Measurements from ENCODE around the gene C2orf74.
"Not testable (repeated sequence)": the region's sequence is repeated elsewhere in the genome, so short reads cannot be mapped to it uniquely, and the experiment has no call there.

Gene C2orf74

GRCh38 chr2:61149074-61149473 is 12.9 kb upstream of the C2orf74 start:
- no peaks in the 10 kb centered on the region for H3K9me3 ChIP-seq (ENCODE audit: insufficient read depth, low read length)
- no peaks in the 10 kb centered on the region for H3K4me1 ChIP-seq (ENCODE audit: insufficient read depth, insufficient read length)
- peaks cover 25% of the 10 kb centered on the region for H3K36me3 ChIP-seq (ENCODE audit: insufficient read depth, insufficient read length, low read length)
- no peak overlapping the region for H3K4me3 ChIP-seq (ENCODE audit: insufficient read length, low read depth)
- no peaks in the 10 kb centered on the region for H3K27me3 ChIP-seq (ENCODE audit: insufficient read depth, insufficient read length)
- H3K9ac ChIP-seq (ENCODE audit: insufficient read length, low read depth) = no peak overlapping the region
- DNase-seq (ENCODE audit: low read depth, low spot score) = no peak
- TF ChIP-seq ZNF274 (IDR thresholded peaks at IDR 0.05; ENCODE audit: low read depth, low read length) = no peak
- no peak for TF ChIP-seq SUZ12 (IDR thresholded peaks at IDR 0.05; ENCODE audit: extremely low read depth, insufficient read depth, insufficient read length)
- TF ChIP-seq YY1 (IDR thresholded peaks at IDR 0.05; ENCODE audit: insufficient read depth, insufficient read length) = no peak

DNA sequence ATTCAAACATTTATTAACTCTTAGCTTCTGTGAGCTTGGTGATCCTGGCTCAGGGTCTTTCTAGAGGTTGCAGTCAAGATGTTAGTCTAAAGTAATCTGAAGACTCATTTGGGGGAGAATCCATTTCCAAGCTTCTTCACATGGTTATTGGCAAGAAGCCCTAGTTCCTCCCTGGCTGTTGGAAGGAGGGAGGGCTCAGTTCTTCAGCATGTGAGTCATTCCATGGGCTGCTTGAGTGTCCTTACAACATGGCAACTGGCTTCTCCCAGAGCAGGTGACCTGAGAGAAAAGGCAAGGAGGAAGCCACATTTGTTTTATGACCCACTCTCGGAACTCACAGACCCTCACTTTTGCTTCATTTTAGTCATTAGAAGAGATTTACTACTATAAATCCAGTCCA is 10.6 kb upstream of the C2orf74 start:
- H3K4me3 ChIP-seq (ENCODE audit: insufficient read length, low read depth) = no peak overlapping the region
- no peak for DNase-seq (ENCODE audit: low read depth, low spot score)
- TF ChIP-seq SUZ12 (IDR thresholded peaks at IDR 0.05; ENCODE audit: extremely low read depth, insufficient read depth, insufficient read length) (no peak), ZNF274 (IDR thresholded peaks at IDR 0.05; ENCODE audit: low read depth, low read length) (no peak), YY1 (IDR thresholded peaks at IDR 0.05; ENCODE audit: insufficient read depth, insufficient read length) (no peak)
- no peak overlapping the region for H3K9ac ChIP-seq (ENCODE audit: insufficient read length, low read depth)
- H3K27me3 ChIP-seq (ENCODE audit: insufficient read depth, insufficient read length) = no peaks in the 10 kb centered on the region
- H3K9me3 ChIP-seq (ENCODE audit: insufficient read depth, low read length) = no peaks in the 10 kb centered on the region
- H3K36me3 ChIP-seq (ENCODE audit: insufficient read depth, insufficient read length, low read length) = peaks cover 25% of the 10 kb centered on the region
- no peaks in the 10 kb centered on the region for H3K4me1 ChIP-seq (ENCODE audit: insufficient read depth, insufficient read length)

- TF ChIP-seq YY1 (IDR thresholded peaks at IDR 0.05; ENCODE audit: insufficient read depth, insufficient read length) (no peak), ZNF274 (IDR thresholded peaks at IDR 0.05; ENCODE audit: low read depth, low read length) (no peak), SUZ12 (IDR thresholded peaks at IDR 0.05; ENCODE audit: extremely low read depth, insufficient read depth, insufficient read length) (no peak)
These were observed 4.5 kb upstream of the C2orf74 start for GRCh38 chr2:61157371-61158003.

GRCh38 chr2:61158356-61158955 is 3.5 kb upstream of the C2orf74 start:
- H3K9ac ChIP-seq (ENCODE audit: insufficient read length, low read depth) = no peak overlapping the region
- peaks cover 37% of the 10 kb centered on the region for H3K36me3 ChIP-seq (ENCODE audit: insufficient read depth, insufficient read length, low read length)
- no peak overlapping the region for H3K4me3 ChIP-seq (ENCODE audit: insufficient read length, low read depth)
- DNase-seq (ENCODE audit: low read depth, low spot score) = no peak
- H3K4me1 ChIP-seq (ENCODE audit: insufficient read depth, insufficient read length) = no peaks in the 10 kb centered on the region
- TF ChIP-seq SUZ12 (IDR thresholded peaks at IDR 0.05; ENCODE audit: extremely low read depth, insufficient read depth, insufficient read length) = no peak
- TF ChIP-seq YY1 (IDR thresholded peaks at IDR 0.05; ENCODE audit: insufficient read depth, insufficient read length) = no peak
- TF ChIP-seq ZNF274 (IDR thresholded peaks at IDR 0.05; ENCODE audit: low read depth, low read length) = no peak
- H3K27me3 ChIP-seq (ENCODE audit: insufficient read depth, insufficient read length) = no peaks in the 10 kb centered on the region
- peaks cover 7% of the 10 kb centered on the region; the same call in 1 of the 2 replicates for H3K9me3 ChIP-seq (ENCODE audit: insufficient read depth, low read length)

More at GRCh38 chr2:61157371-61158003, 4.5 kb upstream of the C2orf74 start:
- peaks cover 29% of the 10 kb centered on the region for H3K36me3 ChIP-seq (ENCODE audit: insufficient read depth, insufficient read length, low read length)
- H3K4me1 ChIP-seq (ENCODE audit: insufficient read depth, insufficient read length) = no peaks in the 10 kb centered on the region
- no peak for DNase-seq (ENCODE audit: low read depth, low spot score)
- H3K27me3 ChIP-seq (ENCODE audit: insufficient read depth, insufficient read length) = no peaks in the 10 kb centered on the region
- no peak overlapping the region for H3K9ac ChIP-seq (ENCODE audit: insufficient read length, low read depth)
- peaks cover 7% of the 10 kb centered on the region; the same call in 1 of the 2 replicates for H3K9me3 ChIP-seq (ENCODE audit: insufficient read depth, low read length)
- H3K4me3 ChIP-seq (ENCODE audit: insufficient read length, low read depth) = no peak overlapping the region

- Histone ChIP-seq H3K4me3 (ENCODE audit: insufficient read length, low read depth) (no peak overlapping the region), H3K4me1 (ENCODE audit: insufficient read depth, insufficient read length) (no peaks in the 10 kb centered on the region), H3K27me3 (ENCODE audit: insufficient read depth, insufficient read length) (no peaks in the 10 kb centered on the region), H3K9ac (ENCODE audit: insufficient read length, low read depth) (no peak overlapping the region), H3K9me3 (ENCODE audit: insufficient read depth, low read length) (peaks cover 7% of the 10 kb centered on the region; the same call in 1 of the 2 replicates), H3K36me3 (ENCODE audit: insufficient read depth, insufficient read length, low read length) (peaks cover 61% of the 10 kb centered on the region)
- DNase-seq (ENCODE audit: low read depth, low spot score) = no peak
- TF ChIP-seq SUZ12 (IDR thresholded peaks at IDR 0.05; ENCODE audit: extremely low read depth, insufficient read depth, insufficient read length) (no peak), YY1 (IDR thresholded peaks at IDR 0.05; ENCODE audit: insufficient read depth, insufficient read length) (no peak), ZNF274 (IDR thresholded peaks at IDR 0.05; ENCODE audit: low read depth, low read length) (no peak)
These were observed 733 bp downstream of the C2orf74 start for GRCh38 chr2:61162721-61163120.

- not testable (repeated sequence) for H3K4me1 ChIP-seq (ENCODE audit: insufficient read depth, insufficient read length); H3K27me3 ChIP-seq (ENCODE audit: insufficient read depth, insufficient read length); H3K9ac ChIP-seq (ENCODE audit: insufficient read length, low read depth); H3K4me3 ChIP-seq (ENCODE audit: insufficient read length, low read depth); H3K9me3 ChIP-seq (ENCODE audit: insufficient read depth, low read length); DNase-seq (ENCODE audit: low read depth, low spot score)
- H3K36me3 ChIP-seq (ENCODE audit: insufficient read depth, insufficient read length, low read length) = peaks cover 50% of the 10 kb centered on the region
These were observed 3.1 kb downstream of the C2orf74 start for GRCh38 chr2:61165082-61165481.

DNA sequence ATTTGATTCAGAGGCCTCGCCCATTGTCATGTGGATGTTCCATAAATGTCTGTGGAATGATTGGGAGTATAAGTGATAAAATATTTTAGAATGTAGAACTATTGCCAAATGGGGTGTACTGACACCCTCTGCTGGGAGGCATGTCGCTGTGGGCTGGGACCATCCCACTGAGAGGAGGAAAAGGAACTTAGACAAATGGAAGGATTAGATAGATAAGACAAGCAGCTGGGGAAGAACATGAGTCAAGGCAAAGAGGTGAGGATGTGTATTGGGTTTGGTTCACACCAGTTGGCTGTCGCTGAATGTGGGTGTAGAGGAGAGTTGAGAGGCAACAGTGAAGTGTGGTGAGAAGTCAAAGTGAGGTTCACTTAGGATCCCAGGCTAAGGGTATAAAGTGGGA is 4.0 kb downstream of the C2orf74 start:
- Histone ChIP-seq H3K4me1 (ENCODE audit: insufficient read depth, insufficient read length) (no peaks in the 10 kb centered on the region), H3K36me3 (ENCODE audit: insufficient read depth, insufficient read length, low read length) (peaks cover 47% of the 10 kb centered on the region), H3K27me3 (ENCODE audit: insufficient read depth, insufficient read length) (no peaks in the 10 kb centered on the region), H3K4me3 (ENCODE audit: insufficient read length, low read depth) (no peak overlapping the region), H3K9me3 (ENCODE audit: insufficient read depth, low read length) (no peaks in the 10 kb centered on the region), H3K9ac (ENCODE audit: insufficient read length, low read depth) (no peak overlapping the region)
- TF ChIP-seq ZNF274 (IDR thresholded peaks at IDR 0.05; ENCODE audit: low read depth, low read length) = no peak
- TF ChIP-seq YY1 (IDR thresholded peaks at IDR 0.05; ENCODE audit: insufficient read depth, insufficient read length) = no peak
- no peak for TF ChIP-seq SUZ12 (IDR thresholded peaks at IDR 0.05; ENCODE audit: extremely low read depth, insufficient read depth, insufficient read length)
- no peak for DNase-seq (ENCODE audit: low read depth, low spot score)
